GM12872 (cell line): ENCODE measurements around the gene NCOA7.

ENCODE experiments used
- TF ChIP-seq, protein P1 (sequence below): IDR thresholded peaks from 3 replicates; pipeline ENCODE4 v1.5.1; 2011; ENCODE audit warnings: low read depth, mild to moderate bottlenecking, low read length, moderate library complexity; ENCODE audit not compliant: insufficient read depth

Gene NCOA7

DNA sequence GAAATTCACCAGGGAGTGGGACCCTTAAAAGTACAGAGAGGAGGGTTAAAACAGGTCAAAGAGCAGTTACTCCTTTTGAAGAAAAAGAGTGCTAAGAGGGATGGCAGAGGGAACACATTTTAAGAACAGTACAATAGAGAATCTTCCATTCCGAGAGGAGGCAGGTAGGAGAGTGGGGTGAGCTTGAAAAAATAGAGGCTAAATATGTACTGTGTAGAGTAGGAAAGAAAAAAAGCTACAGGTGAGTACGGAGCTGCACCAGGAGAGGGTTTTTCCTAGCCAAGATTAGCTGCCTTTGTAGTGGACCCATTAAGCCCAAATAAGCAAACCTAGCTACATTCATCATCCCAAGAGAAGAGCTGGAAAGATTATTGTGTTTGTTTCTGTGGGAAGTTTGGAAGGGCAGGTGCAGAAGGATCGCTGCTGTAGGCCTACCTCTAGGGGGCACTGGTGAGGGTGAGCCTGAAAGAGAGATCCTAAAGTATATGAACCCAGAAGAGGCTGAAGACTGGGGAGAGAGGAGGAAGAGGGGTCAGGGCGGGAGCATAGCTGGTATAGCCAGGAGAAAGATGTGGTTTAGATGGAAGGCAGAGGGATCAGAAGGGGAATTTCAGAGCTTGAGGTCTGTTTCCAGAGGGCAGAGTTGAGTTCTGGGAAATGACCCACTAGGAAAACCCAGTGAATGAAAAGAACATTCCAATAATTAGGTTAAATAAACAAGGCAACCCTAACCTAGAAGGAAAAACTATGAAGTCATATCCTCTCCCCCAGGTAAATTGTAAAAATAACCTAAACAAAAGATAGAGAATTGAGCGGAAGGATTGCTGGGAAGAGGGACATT, 115.6 kb downstream of the NCOA7 start:
- TF ChIP-seq, protein P1, sequence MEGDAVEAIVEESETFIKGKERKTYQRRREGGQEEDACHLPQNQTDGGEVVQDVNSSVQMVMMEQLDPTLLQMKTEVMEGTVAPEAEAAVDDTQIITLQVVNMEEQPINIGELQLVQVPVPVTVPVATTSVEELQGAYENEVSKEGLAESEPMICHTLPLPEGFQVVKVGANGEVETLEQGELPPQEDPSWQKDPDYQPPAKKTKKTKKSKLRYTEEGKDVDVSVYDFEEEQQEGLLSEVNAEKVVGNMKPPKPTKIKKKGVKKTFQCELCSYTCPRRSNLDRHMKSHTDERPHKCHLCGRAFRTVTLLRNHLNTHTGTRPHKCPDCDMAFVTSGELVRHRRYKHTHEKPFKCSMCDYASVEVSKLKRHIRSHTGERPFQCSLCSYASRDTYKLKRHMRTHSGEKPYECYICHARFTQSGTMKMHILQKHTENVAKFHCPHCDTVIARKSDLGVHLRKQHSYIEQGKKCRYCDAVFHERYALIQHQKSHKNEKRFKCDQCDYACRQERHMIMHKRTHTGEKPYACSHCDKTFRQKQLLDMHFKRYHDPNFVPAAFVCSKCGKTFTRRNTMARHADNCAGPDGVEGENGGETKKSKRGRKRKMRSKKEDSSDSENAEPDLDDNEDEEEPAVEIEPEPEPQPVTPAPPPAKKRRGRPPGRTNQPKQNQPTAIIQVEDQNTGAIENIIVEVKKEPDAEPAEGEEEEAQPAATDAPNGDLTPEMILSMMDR = peak; percentile 91

DNA sequence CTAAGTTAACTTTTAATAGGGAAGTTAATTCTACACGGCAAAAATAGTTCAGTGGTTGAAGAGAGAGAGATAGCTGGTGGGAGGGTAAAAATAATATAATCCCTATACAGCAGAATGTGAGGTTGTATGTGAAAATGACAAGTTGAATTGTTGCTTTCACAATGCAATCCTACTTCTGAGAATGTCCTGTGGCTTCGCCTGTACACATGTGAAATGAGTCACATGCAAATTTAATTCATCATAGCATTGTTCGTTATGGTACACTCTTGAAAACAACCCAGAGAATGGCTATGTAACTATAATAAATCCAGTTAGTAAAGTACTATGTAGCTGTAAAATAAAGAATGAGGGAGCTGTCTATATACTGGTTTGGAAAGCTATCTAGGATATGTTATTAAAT, 119.8 kb downstream of the NCOA7 start:
- TF ChIP-seq, protein P1 = no peak

DNA sequence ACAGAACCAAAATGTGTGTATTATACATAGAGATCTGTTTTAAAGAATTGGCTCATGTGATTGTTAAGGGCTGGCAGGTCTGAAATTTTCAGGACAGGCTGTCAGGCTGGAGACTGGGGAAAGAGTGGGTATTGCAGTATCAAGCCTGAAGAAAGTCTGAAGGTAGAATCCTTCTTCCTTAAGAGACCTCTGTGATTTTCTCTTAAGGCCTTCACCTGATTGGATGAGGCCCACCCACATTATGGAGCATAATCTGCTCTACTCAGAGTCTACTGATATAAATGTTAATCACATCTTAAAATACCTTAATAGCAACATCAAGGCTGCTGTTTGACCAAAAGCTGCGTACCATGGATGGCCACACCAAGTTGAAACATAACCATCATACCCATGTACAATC, 122.4 kb downstream of the NCOA7 start:
- TF ChIP-seq, protein P1 = no peak

DNA sequence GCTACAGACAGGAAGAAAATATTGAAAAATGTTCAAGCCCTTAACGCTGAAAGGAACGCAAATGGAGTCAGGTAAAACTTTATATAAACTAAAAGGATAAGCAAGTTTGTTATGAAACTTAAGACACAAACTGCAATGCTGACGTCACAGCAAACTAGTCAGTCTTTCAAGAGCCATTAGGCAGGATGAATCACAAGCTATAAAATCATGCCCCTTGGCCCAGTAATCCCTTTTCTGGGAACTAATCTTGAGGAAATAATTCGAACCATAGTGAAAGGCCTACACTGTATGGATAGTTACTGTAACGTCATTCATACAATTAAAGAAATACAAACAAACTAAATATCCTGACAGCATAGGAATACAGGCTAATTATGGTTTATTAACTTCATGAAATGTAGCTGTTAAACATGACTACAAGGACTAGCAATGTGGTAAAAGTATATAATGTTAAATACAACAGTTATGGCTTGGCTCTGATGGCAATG, 123.1 kb downstream of the NCOA7 start:
- TF ChIP-seq, protein P1 = no peak

DNA sequence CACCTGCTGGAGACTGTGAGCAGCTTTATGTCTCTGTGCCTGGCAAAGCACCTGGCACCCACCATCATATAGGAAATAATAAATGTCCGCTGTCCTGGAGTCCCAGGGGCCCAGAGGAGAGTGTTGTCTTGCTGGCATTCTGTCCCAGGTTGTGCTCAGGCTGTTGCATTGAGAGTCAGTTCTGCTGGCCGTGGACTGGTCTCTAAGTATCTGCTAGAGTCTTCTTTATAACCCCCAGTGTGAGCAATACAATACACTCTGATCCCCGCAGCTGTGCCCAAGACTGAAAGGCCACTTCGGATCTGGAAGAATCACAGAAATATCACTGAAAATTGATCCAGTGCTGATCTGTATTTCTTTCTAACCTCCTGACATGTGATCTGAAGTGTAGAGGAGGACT, 127.5 kb downstream of the NCOA7 start:
- TF ChIP-seq, protein P1 = no peak

DNA sequence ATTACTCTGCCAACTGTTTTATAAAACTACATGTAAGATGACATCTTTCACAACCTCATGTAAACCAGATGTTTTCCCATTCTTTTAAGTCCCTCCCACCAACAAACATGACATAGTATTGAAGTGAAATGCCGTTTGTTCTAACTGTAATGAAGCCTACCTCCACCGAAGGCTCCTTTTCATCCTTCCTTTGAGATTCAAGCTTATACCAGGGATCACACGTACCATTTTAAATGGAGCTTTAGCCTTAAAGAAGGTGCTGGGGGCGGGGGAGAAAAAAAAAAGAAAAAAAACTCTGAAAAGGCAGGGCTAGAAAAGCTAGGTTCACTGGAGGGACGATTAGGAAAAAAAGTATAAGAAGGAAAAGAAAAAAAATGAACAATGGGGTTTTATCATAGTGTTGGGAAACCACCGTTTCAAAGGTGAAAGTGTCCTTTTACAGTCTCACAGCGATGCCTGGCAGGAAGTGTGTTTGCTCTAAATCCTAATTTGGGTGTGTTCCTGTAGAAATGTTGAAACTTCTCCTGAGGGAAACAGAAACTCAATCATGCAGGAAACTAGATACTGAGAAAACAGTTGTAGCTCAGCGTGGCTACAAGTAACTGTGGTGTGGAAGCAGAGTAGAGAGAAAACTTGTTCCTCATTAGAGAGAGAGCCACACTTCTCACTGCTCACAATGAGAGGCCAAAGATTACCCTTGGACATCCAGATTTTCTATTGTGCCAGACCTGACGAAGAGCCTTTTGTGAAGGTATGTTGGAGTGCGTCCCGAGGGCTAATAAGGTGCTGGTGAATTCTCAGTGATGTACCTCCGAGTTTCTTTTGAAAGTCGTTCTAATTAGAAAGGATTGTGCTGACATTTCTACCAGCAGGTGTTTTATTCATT, 128.2 kb downstream of the NCOA7 start:
- TF ChIP-seq, protein P1 = no peak

DNA sequence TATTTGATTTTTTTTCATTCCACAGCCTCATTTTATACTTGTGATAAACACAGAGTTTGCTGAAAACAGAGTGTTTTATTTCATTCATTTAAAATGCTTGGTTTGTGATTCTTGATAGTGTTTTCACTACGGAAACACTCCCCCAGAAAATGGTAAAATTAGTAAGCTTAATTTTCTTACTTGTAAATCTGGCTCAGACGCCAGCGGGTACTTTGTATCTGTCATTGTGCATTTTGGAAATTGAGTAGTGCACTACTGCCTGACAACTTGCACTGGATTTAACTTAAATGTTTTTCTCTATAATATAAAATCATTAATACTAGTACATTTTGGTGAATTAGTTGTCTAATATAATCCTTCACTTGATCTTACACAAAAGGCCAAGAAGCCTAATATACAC, 128.9 kb downstream of the NCOA7 start:
- TF ChIP-seq, protein P1 = no peak
